Measurements from ENCODE around the gene CLEC10A.
A peak's percentile ranks its signal among the peaks of the same experiment; 100 is the strongest.
"Not testable (repeated sequence)": the region's sequence is repeated elsewhere in the genome, so short reads cannot be mapped to it uniquely, and the experiment has no call there.

CLEC10A gene

DNA sequence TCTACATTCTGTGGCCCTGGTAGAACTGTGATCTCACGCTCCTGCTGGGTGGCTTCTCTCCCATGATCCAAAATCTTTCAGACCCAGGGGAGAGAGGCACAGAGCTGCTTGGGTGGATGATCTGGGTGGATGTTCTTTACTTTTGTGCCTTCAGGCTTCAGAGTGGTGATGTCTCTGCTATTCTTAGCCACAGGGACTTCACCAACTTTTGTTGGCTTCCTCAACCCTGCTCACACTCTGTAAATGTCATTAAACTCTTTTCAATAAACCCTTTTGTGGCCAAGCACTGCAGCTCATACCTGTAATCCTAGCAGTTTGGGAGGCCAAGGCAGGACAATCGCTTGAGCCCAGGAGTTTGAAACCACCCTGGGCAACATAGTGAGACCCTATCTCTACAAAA is 7.6 kb downstream of the CLEC10A start:
- DNase-seq (ENCODE audit: low read depth) = no peak

GRCh38 chr17:7070712-7071111 is 9.3 kb downstream of the CLEC10A start:
- no peak for DNase-seq (ENCODE audit: low read depth)

GRCh38 chr17:7068268-7068667 is 11.8 kb downstream of the CLEC10A start:
- no peak for DNase-seq (ENCODE audit: low read depth)

GRCh38 chr17:7067198-7067597 is 12.9 kb downstream of the CLEC10A start:
- no peak for DNase-seq (ENCODE audit: low read depth)

- DNase-seq (ENCODE audit: low read depth) = no peak
Measured at GRCh38 chr17:7064261-7064660, 15.8 kb downstream of the CLEC10A start.

DNA sequence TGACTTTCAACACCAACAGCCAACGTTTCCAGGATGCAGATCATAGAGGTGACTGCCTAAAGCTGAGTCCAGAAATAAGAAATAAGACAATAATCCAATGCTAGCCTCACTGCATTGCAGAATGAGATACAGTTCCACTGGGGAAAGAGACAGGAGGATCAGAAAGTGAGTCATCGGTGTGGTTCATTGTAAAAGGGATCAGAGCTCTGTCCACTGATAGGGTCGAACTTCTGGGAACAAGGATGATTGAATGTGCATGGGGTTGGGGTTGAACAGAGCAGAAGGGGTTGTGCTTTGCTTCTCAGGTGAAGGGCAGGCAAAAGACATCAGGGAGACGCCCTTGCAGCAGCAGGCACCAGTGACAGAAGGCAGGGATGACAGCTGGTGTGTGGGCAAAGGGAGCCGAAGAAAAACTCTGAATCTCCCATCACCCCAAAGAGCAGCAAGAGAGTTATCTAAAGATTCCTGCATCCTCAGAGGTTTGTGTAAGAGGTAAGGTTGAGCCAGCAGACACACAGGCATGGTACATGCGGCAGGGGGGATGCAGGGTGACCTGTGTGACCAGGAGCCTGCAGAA is 16.4 kb downstream of the CLEC10A start:
- DNase-seq (ENCODE audit: low read depth) = no peak

- no peak for DNase-seq (ENCODE audit: low read depth)
Measured at GRCh38 chr17:7060165-7060891, 19.7 kb downstream of the CLEC10A start.

GRCh38 chr17:7058831-7059447 is 21.1 kb downstream of the CLEC10A start:
- DNase-seq (ENCODE audit: low read depth) = no peak

GRCh38 chr17:7056386-7056785 is 23.7 kb downstream of the CLEC10A start:
- DNase-seq (ENCODE audit: low read depth) = no peak

DNA sequence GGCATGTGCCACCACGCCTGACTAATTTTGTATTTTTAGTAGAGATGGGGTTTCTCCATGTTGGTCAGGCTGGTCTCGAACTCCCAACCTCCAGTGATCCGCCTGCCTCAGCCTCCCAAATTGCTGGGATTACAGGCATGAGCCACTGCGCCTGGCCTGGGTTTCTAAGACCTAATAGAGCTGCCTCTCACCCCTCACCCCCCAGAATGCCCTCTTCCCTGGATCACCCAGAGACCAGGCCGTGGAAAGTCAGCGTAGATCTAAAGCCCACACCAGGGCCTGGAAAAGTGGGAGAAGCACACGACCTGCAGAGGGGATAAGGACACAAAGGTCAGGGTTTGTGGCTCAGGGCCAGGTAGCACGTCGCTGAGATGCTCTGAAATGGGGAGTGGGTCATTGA is 29.5 kb downstream of the CLEC10A start:
- not testable (repeated sequence) for DNase-seq (ENCODE audit: low read depth)

GRCh38 chr17:7048968-7049367 is 31.1 kb downstream of the CLEC10A start:
- DNase-seq (ENCODE audit: low read depth) = no peak

DNA sequence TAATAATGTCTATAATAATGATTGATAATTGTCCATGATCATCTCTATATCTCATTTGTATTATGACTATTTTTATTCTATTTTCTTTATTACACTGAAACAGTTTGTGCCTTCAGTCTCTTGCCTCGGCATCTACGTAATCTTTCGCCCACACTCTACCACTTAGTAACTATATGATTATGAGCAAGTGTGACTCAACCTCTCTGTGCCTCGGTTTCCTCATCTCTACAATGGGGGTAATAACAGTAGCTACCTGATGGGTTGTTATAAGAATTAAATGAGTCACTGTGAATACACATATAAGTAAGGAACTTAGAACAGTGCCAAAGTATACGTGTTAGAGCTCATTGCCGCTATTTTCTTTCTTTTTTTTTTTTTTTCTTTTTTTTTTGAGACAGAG is 32.5 kb downstream of the CLEC10A start:
- DNase-seq (ENCODE audit: low read depth) = no peak

DNA sequence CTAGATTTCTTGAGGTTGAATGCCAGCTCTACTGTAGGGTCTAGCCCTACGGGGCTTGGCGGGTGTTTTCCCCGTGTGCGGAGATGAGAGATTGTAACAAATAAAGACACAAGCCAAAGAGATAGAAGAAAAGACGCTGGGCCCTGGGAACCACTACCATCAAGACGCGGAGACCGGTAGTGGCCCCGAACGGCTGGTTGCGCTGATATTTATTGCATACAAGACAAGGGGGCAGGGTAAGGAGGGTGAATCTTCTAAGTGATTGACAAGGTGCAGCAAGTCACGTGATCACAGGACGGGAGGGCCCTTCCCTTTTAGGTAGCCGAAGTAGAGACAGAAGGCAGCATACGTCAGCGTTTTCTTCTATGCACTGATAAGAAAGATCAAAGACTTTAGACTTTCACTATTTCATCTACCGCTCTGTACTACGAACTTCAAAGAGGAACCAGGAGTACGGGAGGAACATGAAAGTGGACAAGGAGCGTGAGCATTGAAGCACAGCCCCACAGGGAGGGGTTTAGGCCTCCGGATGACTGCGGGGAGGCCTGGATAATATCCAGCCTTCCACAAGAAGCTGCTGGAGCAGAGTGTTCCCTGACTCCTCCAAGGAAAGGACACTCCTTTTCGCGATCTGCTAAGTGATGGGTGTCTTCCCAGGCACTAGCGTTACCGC is 33.2 kb downstream of the CLEC10A start:
- DNase-seq (ENCODE audit: low read depth) = not testable (repeated sequence)

- DNase-seq (ENCODE audit: low read depth) = no peak
Measured at GRCh38 chr17:7046127-7046724, 33.8 kb downstream of the CLEC10A start.

DNA sequence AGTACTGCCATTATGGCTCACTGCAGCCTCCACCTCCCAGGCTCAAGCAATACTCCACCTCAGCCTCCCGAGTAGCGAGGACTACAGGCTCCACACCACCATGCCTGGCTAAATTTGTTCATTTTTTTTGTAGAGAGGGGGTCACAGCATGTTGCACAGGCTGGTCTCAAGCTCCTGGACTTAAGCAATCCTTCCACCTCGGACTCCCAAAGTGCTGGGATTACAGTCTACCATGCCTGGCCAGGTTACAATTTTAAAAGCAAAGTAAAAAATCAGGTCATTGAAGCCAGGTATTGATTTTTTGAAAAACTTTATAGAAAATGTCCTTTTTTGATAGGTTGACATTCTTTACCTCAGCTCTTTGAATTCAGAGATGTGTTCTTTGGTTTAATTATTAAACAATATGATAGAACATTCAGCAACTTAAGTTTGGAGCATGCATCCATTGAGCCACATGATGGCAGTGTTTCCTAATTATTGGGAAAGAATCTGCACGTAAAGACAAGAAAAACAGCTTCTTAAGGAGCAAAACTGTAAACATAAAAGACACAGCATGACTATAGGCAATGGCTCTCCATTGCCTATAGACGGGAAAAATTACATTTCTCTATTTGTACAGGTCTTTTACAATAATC is 34.4 kb downstream of the CLEC10A start:
- peak; percentile 75 for DNase-seq (ENCODE audit: low read depth)

- no peak for DNase-seq (ENCODE audit: low read depth)
Measured at GRCh38 chr17:7043497-7044198, 36.4 kb downstream of the CLEC10A start, which contains the start of gene SLC16A11. TSS of gene SLC16A11 (minus strand) at chr17:7044092. CDS start at chr17:7043513, 579 bp downstream.

GRCh38 chr17:7043182-7043496 is 36.9 kb downstream of the CLEC10A start:
- DNase-seq (ENCODE audit: low read depth) = no peak

- DNase-seq (ENCODE audit: low read depth) = no peak
Measured at GRCh38 chr17:7042501-7043181, 37.4 kb downstream of the CLEC10A start.

- DNase-seq (ENCODE audit: low read depth) = no peak
Measured at GRCh38 chr17:7041607-7042500, 38.2 kb downstream of the CLEC10A start.

GRCh38 chr17:7039832-7040231 is 40.2 kb downstream of the CLEC10A start:
- no peak for DNase-seq (ENCODE audit: low read depth)
